GM12864 (cell line): ENCODE measurements around the gene TPI1.

ENCODE experiments used
- DNase-seq: peaks from one replicate; pipeline ENCODE4 v3.0.0-alpha.2; 2011; ENCODE audit warnings: low read depth
- H3K4me3 ChIP-seq: 2 replicates; pipeline ENCODE4 v1.5.1; 2011; ENCODE audit warnings: mild to moderate bottlenecking, low read depth, low read length, control low read depth
- TF ChIP-seq, protein P1 (sequence below): IDR thresholded peaks from 2 replicates; pipeline ENCODE4 v1.5.1; 2011; ENCODE audit warnings: low read depth, mild to moderate bottlenecking, moderate library complexity, low read length, control low read depth, inconsistent platforms; ENCODE audit errors: missing control alignments

Gene TPI1

DNA sequence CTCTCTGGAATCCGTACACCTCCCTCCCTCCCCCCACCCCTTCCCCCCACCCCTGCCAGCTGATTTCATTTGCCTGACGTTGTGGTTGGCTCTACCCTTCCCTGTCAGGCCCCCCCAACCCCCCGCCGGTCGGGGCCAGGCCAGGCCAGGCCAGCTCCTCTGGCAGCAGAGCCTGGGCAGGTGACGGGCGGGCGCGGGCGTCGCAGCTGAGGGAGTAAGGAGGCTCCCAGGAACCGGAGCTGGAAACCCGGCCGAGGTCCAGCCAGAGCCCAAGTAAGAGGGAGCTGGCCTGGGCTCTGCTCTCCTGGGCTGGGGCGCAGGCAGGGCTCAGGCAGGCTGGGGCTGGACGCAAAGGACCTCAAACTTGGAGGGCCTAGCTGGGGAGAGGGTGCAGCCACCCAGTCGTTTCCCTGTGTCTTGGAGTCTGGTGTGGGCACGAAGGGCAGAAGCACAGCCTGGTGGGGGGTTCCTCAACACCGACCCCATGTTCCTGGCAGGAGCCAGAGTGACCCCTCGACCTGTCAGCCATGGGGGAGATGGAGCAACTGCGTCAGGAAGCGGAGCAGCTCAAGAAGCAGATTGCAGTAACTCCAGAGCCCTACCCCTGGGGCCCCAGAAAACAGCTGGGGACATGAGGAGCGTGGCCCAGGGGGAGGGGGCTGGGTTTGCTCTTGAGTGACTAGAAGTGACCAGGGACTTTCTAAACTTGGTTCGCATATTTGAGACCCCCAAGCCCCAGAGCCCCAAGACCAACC, 26.4 kb upstream of the TPI1 start, which contains the start of gene GNB3:
Gene GNB3 (plus strand): TSS at position 165 of the 755 bp plus-strand sequence. CDS start 363 bp downstream, at position 528.
- H3K4me3 ChIP-seq = no peak within 1 kb of the TSS
- TF ChIP-seq, protein P1, sequence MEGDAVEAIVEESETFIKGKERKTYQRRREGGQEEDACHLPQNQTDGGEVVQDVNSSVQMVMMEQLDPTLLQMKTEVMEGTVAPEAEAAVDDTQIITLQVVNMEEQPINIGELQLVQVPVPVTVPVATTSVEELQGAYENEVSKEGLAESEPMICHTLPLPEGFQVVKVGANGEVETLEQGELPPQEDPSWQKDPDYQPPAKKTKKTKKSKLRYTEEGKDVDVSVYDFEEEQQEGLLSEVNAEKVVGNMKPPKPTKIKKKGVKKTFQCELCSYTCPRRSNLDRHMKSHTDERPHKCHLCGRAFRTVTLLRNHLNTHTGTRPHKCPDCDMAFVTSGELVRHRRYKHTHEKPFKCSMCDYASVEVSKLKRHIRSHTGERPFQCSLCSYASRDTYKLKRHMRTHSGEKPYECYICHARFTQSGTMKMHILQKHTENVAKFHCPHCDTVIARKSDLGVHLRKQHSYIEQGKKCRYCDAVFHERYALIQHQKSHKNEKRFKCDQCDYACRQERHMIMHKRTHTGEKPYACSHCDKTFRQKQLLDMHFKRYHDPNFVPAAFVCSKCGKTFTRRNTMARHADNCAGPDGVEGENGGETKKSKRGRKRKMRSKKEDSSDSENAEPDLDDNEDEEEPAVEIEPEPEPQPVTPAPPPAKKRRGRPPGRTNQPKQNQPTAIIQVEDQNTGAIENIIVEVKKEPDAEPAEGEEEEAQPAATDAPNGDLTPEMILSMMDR = no peak
- no peak for DNase-seq

DNA sequence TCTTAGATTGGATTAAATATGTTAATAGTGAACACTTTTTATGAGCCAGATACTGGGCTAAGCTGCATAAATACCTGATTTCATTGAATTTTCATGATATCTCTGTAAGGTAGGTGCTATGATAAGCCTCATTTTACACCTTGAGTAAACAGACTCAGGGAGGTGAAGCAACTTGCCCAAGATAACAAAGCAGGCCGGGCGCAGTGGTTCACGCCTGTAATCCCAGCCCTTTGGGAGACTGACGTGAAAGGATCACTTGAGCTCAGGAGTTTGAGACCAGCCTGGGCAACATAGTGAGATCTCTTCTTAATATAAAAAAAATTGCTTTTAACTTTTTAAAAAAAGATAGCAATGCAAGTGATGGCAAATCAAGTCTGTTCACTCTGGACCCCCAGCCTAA, 25.3 kb upstream of the TPI1 start:
- DNase-seq = no peak

DNA sequence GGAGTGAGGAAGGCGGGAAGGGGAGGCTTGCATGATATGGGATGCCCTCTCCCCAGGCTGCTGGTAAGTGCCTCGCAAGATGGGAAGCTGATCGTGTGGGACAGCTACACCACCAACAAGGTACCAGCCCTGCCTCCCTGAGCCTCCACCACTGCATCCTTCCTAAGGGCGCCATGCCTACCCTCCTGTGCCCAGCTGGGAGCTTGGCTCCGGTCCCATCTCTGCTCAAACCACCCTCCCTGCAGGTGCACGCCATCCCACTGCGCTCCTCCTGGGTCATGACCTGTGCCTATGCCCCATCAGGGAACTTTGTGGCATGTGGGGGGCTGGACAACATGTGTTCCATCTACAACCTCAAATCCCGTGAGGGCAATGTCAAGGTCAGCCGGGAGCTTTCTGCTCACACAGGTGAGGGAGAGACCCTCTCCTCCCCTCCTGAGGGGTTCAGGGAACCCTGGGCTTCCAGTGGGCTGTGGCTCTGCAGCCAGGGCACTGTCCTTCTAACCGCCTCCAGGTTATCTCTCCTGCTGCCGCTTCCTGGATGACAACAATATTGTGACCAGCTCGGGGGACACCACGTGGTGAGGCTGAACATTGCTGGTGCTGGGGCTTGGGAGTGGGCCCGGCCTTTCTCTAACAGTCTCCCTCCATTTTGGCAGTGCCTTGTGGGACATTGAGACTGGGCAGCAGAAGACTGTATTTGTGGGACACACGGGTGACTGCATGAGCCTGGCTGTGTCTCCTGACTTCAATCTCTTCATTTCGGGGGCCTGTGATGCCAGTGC, 24.0 kb upstream of the TPI1 start:
- H3K4me3 ChIP-seq = no peak overlapping the region
- TF ChIP-seq, protein P1 = peak; percentile 40
- DNase-seq = no peak

More for the DNA sequence above, 25.3 kb upstream of the TPI1 start:
- H3K4me3 ChIP-seq = no peak overlapping the region
- TF ChIP-seq, protein P1 = no peak

DNA sequence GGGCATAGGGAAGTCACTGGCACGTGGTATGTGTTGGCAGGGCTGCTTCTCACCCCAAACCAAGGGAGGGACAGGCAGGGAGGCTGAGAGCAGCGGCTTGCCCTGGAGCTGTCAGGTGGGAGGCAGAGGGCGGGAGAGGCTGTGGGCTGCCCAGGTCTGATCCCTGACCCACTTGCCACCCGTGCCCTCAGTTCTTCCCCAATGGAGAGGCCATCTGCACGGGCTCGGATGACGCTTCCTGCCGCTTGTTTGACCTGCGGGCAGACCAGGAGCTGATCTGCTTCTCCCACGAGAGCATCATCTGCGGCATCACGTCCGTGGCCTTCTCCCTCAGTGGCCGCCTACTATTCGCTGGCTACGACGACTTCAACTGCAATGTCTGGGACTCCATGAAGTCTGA, 21.9 kb upstream of the TPI1 start:
- no peak for DNase-seq
- TF ChIP-seq, protein P1 = no peak
- no peak overlapping the region for H3K4me3 ChIP-seq

DNA sequence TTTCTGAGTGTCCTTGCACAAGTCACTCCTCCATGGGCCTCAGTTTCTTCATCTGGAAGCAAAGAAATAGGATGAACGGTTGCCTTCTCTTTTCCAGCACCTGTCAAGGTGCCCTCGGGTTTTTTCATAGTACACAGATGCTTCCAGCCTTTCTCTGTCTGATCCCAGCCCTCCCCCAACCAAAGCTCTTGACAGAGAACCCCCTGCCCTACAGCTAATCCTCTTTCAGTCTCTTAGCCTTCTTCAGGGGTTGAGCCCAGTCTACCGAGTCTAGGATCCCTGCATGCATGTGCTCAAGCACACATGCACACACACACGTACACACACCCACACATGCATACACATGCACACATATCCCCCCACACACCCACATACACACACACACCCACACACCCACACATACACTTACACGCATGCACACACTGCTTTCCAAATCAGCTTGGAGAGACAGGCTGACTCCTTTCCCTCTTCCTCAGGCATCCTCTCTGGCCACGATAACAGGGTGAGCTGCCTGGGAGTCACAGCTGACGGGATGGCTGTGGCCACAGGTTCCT, 20.9 kb upstream of the TPI1 start:
- TF ChIP-seq, protein P1 = no peak
- no peak for DNase-seq
- H3K4me3 ChIP-seq = no peak overlapping the region

DNA sequence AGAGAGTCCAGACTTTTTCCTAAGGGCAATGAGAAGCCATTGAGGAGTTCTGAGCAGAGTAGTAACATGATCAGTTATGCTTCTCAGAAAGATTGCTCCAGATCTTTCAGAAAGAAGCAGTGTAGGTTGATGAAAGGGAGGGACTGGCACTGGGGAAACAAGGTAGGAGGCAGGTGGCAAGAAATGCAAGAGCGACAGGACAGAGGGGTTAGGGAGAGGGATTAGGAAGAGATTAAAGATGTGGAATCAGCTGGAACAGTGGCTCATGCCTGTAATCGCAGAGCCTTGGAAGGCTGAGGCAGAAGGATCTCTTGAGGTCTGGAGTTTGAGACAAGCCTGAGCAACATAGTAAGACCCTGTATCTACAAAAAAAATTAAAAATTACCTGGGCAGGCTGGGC, 19.7 kb upstream of the TPI1 start:
- TF ChIP-seq, protein P1 = no peak
- H3K4me3 ChIP-seq = no peak overlapping the region
- no peak for DNase-seq
